ENCODE data around the gene LBH.

GRCh38 chr2:30276455-30276911 lies 45.1 kb downstream of the LBH start:
- no peak for TF ChIP-seq POLR2A (IDR thresholded peaks at IDR 0.05; ENCODE audit: low read depth)
- TF ChIP-seq CTCF (IDR thresholded peaks at IDR 0.05): no peak

All from esophagus muscularis mucosa (tissue), 3 donors.